ENCODE measurements around the gene DTD2.

DNA sequence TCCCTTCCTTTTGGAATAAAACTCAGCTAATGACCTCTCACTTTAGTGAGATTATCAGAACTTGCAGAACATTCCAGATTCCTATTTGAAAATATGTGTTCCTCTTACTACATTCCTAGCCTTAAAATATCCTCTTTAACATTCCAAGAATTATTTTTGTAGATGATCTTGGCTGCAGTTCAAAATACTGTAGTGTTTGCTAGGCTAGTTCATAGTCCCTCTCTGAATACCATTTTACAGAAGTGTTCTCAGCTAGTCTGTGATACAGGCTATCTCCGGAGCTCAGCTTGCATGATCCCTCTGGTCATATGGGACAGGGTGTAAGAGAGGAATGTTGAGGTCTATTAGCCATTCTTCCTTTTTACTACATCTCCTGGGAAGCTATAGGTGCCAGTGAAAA lies 48.1 kb upstream of the DTD2 start:
- TF ChIP-seq FOXP2 (optimal IDR thresholded peaks at IDR 0.05; ENCODE audit: control extremely low read depth, extremely low read length, insufficient read depth): no peak
- no peak for TF ChIP-seq POLR2AphosphoS5 (IDR thresholded peaks at IDR 0.05; ENCODE audit: borderline replicate concordance, low read depth, low read length)
